IMR-90 (cell line): Measurements from ENCODE around the gene CKLF. TPM values are rescaled to one million over a fixed set of nuclear protein-coding genes. Genes with fewer than 3 reads are reported as not detected.

Experiments used
- ATAC-seq: fragments of 200-7000 bp; cut with Tn5 transposase; 2 replicates; pipeline ENCODE4 v1.9.1; 2020; ENCODE audit warnings: low read depth, mild to moderate bottlenecking, moderate library complexity
- BruUV-seq: library from RNA; stranded (reverse); fragments of 400-500 nt; replicated peaks from 2 replicates; lab custom pipeline; 2021; lab: Mats Ljungman, UMichigan
- CTCF ChIA-PET: fragments of 300-600 bp; formaldehyde crosslinking; extraction: SDS; loops from one replicate; lab custom pipeline; 2021; ENCODE audit warnings: antibody characterized with exemption; lab: Yijun Ruan, JAX
- POLR2A ChIA-PET: fragments of 300-600 bp; sonication (Branson Sonifier 250); formaldehyde crosslinking; loops from one replicate; lab custom pipeline; 2022; ENCODE audit warnings: antibody characterized with exemption; ENCODE audit not compliant: unreplicated experiment; lab: Charles Lee
- DNase-seq: peaks from one replicate; pipeline ENCODE4 v3.0.0; 2013
- H2AFZ ChIP-seq: replicated peaks from 2 replicates; pipeline ENCODE3; 2013; ENCODE audit warnings: low read length, mild to moderate bottlenecking; ENCODE audit not compliant: poor library complexity
- H2AK5ac ChIP-seq: 2 replicates; pipeline ENCODE4 v1.6.1; 2013; ENCODE audit warnings: low read depth, low read length, inconsistent platforms
- H2AK9ac ChIP-seq: replicated peaks from 2 replicates; pipeline ENCODE3; 2013; ENCODE audit warnings: mild to moderate bottlenecking, low read depth, low read length, moderate library complexity; ENCODE audit not compliant: poor library complexity
- H2BK120ac ChIP-seq: 2 replicates; pipeline ENCODE4 v1.6.1; 2013; ENCODE audit warnings: low read depth, low read length, inconsistent platforms
- H2BK15ac ChIP-seq: 3 replicates; pipeline ENCODE4 v1.6.1; 2013; ENCODE audit warnings: low read depth, low read length, inconsistent platforms
- H2BK20ac ChIP-seq: 2 replicates; pipeline ENCODE4 v1.6.1; 2013; ENCODE audit warnings: low read depth, mild to moderate bottlenecking, inconsistent platforms, low read length, moderate library complexity
- H2BK5ac ChIP-seq: 2 replicates; pipeline ENCODE4 v1.6.1; 2013; ENCODE audit warnings: mild to moderate bottlenecking, low read depth, low read length, inconsistent platforms; ENCODE audit not compliant: poor library complexity, severe bottlenecking
- H3K14ac ChIP-seq: replicated peaks from 2 replicates; pipeline ENCODE4 v1.6.1; 2013; ENCODE audit warnings: low read depth, low read length, inconsistent platforms
- H3K18ac ChIP-seq: 2 replicates; pipeline ENCODE4 v1.6.1; 2013; ENCODE audit warnings: low read depth, low read length, control low read depth
- H3K23ac ChIP-seq: 2 replicates; pipeline ENCODE4 v1.6.1; 2013; ENCODE audit warnings: low read depth, low read length, inconsistent platforms
- H3K27ac ChIP-seq: 2 replicates; pipeline ENCODE4 v1.5.1; 2013; ENCODE audit warnings: mild to moderate bottlenecking, control low read depth, low read length; ENCODE audit not compliant: insufficient read depth
- H3K27me3 ChIP-seq: 2 replicates; pipeline ENCODE4 v1.6.1; 2013; ENCODE audit warnings: low read length; ENCODE audit not compliant: control insufficient read depth, insufficient read depth
- H3K36me3 ChIP-seq: 2 replicates; pipeline ENCODE4 v1.6.1; 2013; ENCODE audit warnings: low read length, mixed read lengths; ENCODE audit not compliant: control insufficient read depth, insufficient read depth
- H3K4ac ChIP-seq: 2 replicates; pipeline ENCODE4 v1.6.1; 2013; ENCODE audit warnings: low read depth, low read length, inconsistent platforms
- H3K4me1 ChIP-seq: 2 replicates; pipeline ENCODE4 v1.6.1; 2013; ENCODE audit warnings: low read length, mixed read lengths; ENCODE audit not compliant: control insufficient read depth, insufficient read depth
- H3K4me2 ChIP-seq: 2 replicates; pipeline ENCODE4 v1.6.1; 2013; ENCODE audit warnings: low read depth, mild to moderate bottlenecking, control low read depth, low read length, moderate library complexity
- H3K4me3 ChIP-seq: 2 replicates; pipeline ENCODE4 v1.5.1; 2013; ENCODE audit warnings: low read depth, mild to moderate bottlenecking, control low read depth, low read length, moderate library complexity; ENCODE audit not compliant: insufficient read depth
- H3K56ac ChIP-seq: 2 replicates; pipeline ENCODE4 v1.6.1; 2013; ENCODE audit warnings: low read length, inconsistent platforms; ENCODE audit not compliant: insufficient read depth; ENCODE audit errors: extremely low read depth
- H3K79me1 ChIP-seq, 2 experiments: 2 replicates each; pipeline ENCODE4 v1.6.1; 2013; ENCODE audit warnings: low read length in 2 of 2, inconsistent platforms in 1 of 2, low read depth in 1 of 2
- H3K9ac ChIP-seq: 2 replicates; pipeline ENCODE4 v1.6.1; 2013; ENCODE audit warnings: low read depth, low read length, control low read depth
- H3K9me1 ChIP-seq: 2 replicates; pipeline ENCODE4 v1.6.1; 2013; ENCODE audit warnings: low read length, inconsistent platforms; ENCODE audit not compliant: insufficient read depth
- H3K9me3 ChIP-seq: 2 replicates; pipeline ENCODE4 v1.6.1; 2013; ENCODE audit warnings: low read length; ENCODE audit not compliant: control insufficient read depth, insufficient read depth
- H4K20me1 ChIP-seq: 2 replicates; pipeline ENCODE4 v1.6.1; 2013; ENCODE audit warnings: low read length, inconsistent platforms; ENCODE audit not compliant: insufficient read depth
- H4K5ac ChIP-seq: 2 replicates; pipeline ENCODE4 v1.6.1; 2013; ENCODE audit warnings: mild to moderate bottlenecking, low read depth, low read length, control low read depth
- H4K8ac ChIP-seq, 2 experiments: 2 replicates each; pipeline ENCODE4 v1.6.1; 2013; ENCODE audit warnings: low read depth in 2 of 2, low read length in 2 of 2, control low read depth in 1 of 2, inconsistent platforms in 1 of 2
- H4K91ac ChIP-seq: 2 replicates; pipeline ENCODE4 v1.6.1; 2013; ENCODE audit warnings: low read depth, low read length, inconsistent platforms; ENCODE audit not compliant: insufficient read depth
- BHLHE40 ChIP-seq: fragments of 150-350 bp; IDR thresholded peaks from 2 replicates; pipeline ENCODE4 v1.6.1; 2016; ENCODE audit warnings: mild to moderate bottlenecking, low read depth, low read length
- CEBPB ChIP-seq: IDR thresholded peaks from 2 replicates; pipeline ENCODE4 v1.6.1; 2012; ENCODE audit warnings: low read depth, low read length, improper control_type of control experiment
- CHD1 ChIP-seq: IDR thresholded peaks from 2 replicates; pipeline ENCODE4 v1.6.1; 2012; ENCODE audit warnings: low read depth, low read length, improper control_type of control experiment
- CTCF ChIP-seq: conservative IDR thresholded peaks from 2 replicates; pipeline ENCODE4 v1.5.1; 2012; ENCODE audit warnings: mild to moderate bottlenecking, low read depth, low read length, improper control_type of control experiment
- ELK1 ChIP-seq: fragments of 150-350 bp; IDR thresholded peaks from 2 replicates; pipeline ENCODE4 v1.6.1; 2016; ENCODE audit warnings: low read depth, mild to moderate bottlenecking, low read length, moderate library complexity, borderline replicate concordance
- FOS ChIP-seq: fragments of 150-350 bp; IDR thresholded peaks from 2 replicates; pipeline ENCODE4 v1.6.1; 2016; ENCODE audit warnings: low read depth, low read length
- MAFK ChIP-seq: IDR thresholded peaks from 2 replicates; pipeline ENCODE4 v1.6.1; 2012; ENCODE audit warnings: low read depth, low read length, improper control_type of control experiment
- MAZ ChIP-seq: IDR thresholded peaks from 2 replicates; pipeline ENCODE4 v1.6.1; 2012; ENCODE audit warnings: low read depth, mild to moderate bottlenecking, low read length, improper control_type of control experiment, moderate library complexity, borderline replicate concordance
- NFE2L2 ChIP-seq: fragments of 150-350 bp; IDR thresholded peaks from 2 replicates; pipeline ENCODE4 v1.6.1; 2016; ENCODE audit warnings: low read depth, mild to moderate bottlenecking, low read length
- POLR2A ChIP-seq: IDR thresholded peaks from 2 replicates; pipeline ENCODE4 v1.6.1; 2012; ENCODE audit warnings: mild to moderate bottlenecking, low read depth, low read length
- RAD21 ChIP-seq: IDR thresholded peaks from 2 replicates; pipeline ENCODE4 v1.6.1; 2012; ENCODE audit warnings: low read length, improper control_type of control experiment
- RCOR1 ChIP-seq: IDR thresholded peaks from 2 replicates; pipeline ENCODE4 v1.6.1; 2012; ENCODE audit warnings: mild to moderate bottlenecking, low read length, improper control_type of control experiment; ENCODE audit not compliant: insufficient replicate concordance
- RFX5 ChIP-seq: IDR thresholded peaks from 2 replicates; pipeline ENCODE4 v1.8.0; 2012; ENCODE audit warnings: low read depth, mild to moderate bottlenecking, low read length, moderate library complexity
- SMC3 ChIP-seq: fragments of 150-350 bp; IDR thresholded peaks from 2 replicates; pipeline ENCODE4 v1.6.1; 2016; ENCODE audit warnings: low read depth, mild to moderate bottlenecking, antibody characterized with exemption, low read length, moderate library complexity
- USF2 ChIP-seq: fragments of 150-350 bp; IDR thresholded peaks from 2 replicates; pipeline ENCODE4 v1.6.1; 2017; ENCODE audit warnings: mild to moderate bottlenecking, antibody characterized with exemption, low read length, low read depth
- WGBS, 2 experiments: methylation state at CpG; one replicate each; pipeline versions ENCODE4 v1.1.5 to v1.1.7; 2013; ENCODE audit warnings: missing lambda C conversion rate in 2 of 2; ENCODE audit not compliant: insufficient read length in 1 of 2; ENCODE audit errors: extremely low coverage in 2 of 2; 5-methylcytosine and 5-hydroxymethylcytosine counted together
- dilution Hi-C: fragments of 300-500 bp; cut with HindIII; formaldehyde crosslinking; loops from one replicate; pipeline ENCODE4 v1.14.3; 2018; ENCODE audit warnings: low sequenced_read_pairs; ENCODE audit not compliant: unreplicated experiment
- in situ Hi-C: fragments of 300-500 bp; cut with MboI; formaldehyde crosslinking; loops from 3 replicates; pipeline ENCODE4 v1.14.3; 2019; ENCODE audit warnings: low sequenced_read_pairs, inconsistent platforms, mixed read lengths
- intact Hi-C: fragments of 100-400 bp; cut with micrococcal nuclease; formaldehyde crosslinking; loops from 2 replicates; pipeline ENCODE4 v1.10.0; 2022
- polyA plus RNA-seq, 3 experiments: library from polyadenylated mRNA; depleted of rRNA; stranded (reverse); fragments of >200 nt; gene quantifications; 2 replicates each; pipeline ENCODE4 v1.2.3, GENCODE V29; 2012; ENCODE audit warnings: low replicate concordance in 1 of 3
- total RNA-seq: library from RNA; depleted of rRNA; stranded (reverse); fragments of >200 nt; gene quantifications from 2 replicates; pipeline ENCODE4 v1.2.3, GENCODE V29; 2012

CKLF gene
- total and polyA plus RNA-seq, 2 of the 4 experiments (the other 2 are of a cell fraction): 60.8 to 92.2 TPM

GRCh38 chr16:66525396-66526180 lies 26.8 kb upstream of the CKLF start:
- ChIA-PET POLR2A (no interaction called here), CTCF (no interaction called here)
- no peak overlapping the region for H3K23ac ChIP-seq
- H3K14ac ChIP-seq: no peak overlapping the region
- 87% methylated on average over 4 of the region's 9 CpGs; no CpG with 5 or more reads in 1 of the 2 experiments for WGBS, 2 experiments
- H4K91ac ChIP-seq: no peak overlapping the region
- ATAC-seq (no peak), DNase-seq (no peak)
- H3K27me3 ChIP-seq: no peaks in the 10 kb centered on the region
- intact Hi-C loops (no loop called here), dilution Hi-C loops (no loop called here), in situ Hi-C loops (no loop called here)
- H2BK20ac ChIP-seq: no peak overlapping the region
- no peak overlapping the region for H2BK120ac ChIP-seq
- H3K27ac ChIP-seq: no peak overlapping the region
- H2AFZ ChIP-seq: no peak overlapping the region
- no peak overlapping the region for H3K56ac ChIP-seq
- no peak overlapping the region for H3K18ac ChIP-seq
- no peak overlapping the region for H2AK9ac ChIP-seq
- peaks cover 39% of the 10 kb centered on the region for H3K36me3 ChIP-seq
- H3K9me3 ChIP-seq: no peaks in the 10 kb centered on the region
- peaks cover 3 to 11% of the 10 kb centered on the region in 2 experiments; a peak in 3 of 4 replicates for H3K79me1 ChIP-seq
- H3K9me1 ChIP-seq: peaks cover 27% of the 10 kb centered on the region
- no peak overlapping the region for H4K5ac ChIP-seq
- H3K9ac ChIP-seq: no peak overlapping the region
- no peak overlapping the region for H4K8ac ChIP-seq
- H2BK15ac ChIP-seq: no peak overlapping the region
- no peak overlapping the region for H3K4ac ChIP-seq
- no TSS peak for BruUV-seq
- no peak overlapping the region for H2BK5ac ChIP-seq
- H2AK5ac ChIP-seq: no peak overlapping the region
- H3K4me2 ChIP-seq: no peak overlapping the region
- H3K4me1 ChIP-seq: peaks cover 12% of the 10 kb centered on the region
- no peak overlapping the region for H3K4me3 ChIP-seq
- H4K20me1 ChIP-seq: no peaks in the 10 kb centered on the region; the same call in 1 of the 2 replicates
- TF ChIP-seq MAZ (no peak), BHLHE40 (no peak), CHD1 (no peak), FOS (no peak), RCOR1 (no peak), MAFK (no peak), NFE2L2 (no peak), CEBPB (no peak), USF2 (no peak), CTCF (no peak), RAD21 (no peak), ELK1 (no peak), RFX5 (no peak), POLR2A (no peak), SMC3 (no peak)
